ENCODE results near the gene ADAT1. TPM values are rescaled to one million over a fixed set of nuclear protein-coding genes. Genes with fewer than 3 reads are reported as not detected.

Gene ADAT1
- total RNA-seq, 1 experiment from 2014 or later: 60.2 TPM

GRCh38 chr16:75660321-75660720, 37.2 kb upstream of the ADAT1 start:
- Mint-ChIP-seq H3K4me3 (ENCODE audit: unreplicated experiment) (no peak overlapping the region), H3K27ac (ENCODE audit: low read depth, unreplicated experiment) (no peak overlapping the region), H3K4me1 (ENCODE audit: insufficient read depth, unreplicated experiment) (peaks cover 9% of the 10 kb centered on the region), H3K36me3 (ENCODE audit: insufficient read depth, unreplicated experiment) (peaks cover 45% of the 10 kb centered on the region), H3K9me3 (ENCODE audit: unreplicated experiment) (no peaks in the 10 kb centered on the region), H3K27me3 (ENCODE audit: insufficient read depth, unreplicated experiment) (no peaks in the 10 kb centered on the region)
- POLR2A ChIA-PET: interaction anchor here (3.4 kb wide), 1 partner anchor 12 kb away, joined by 16 read pairs; the partner anchor contains the start of genes KARS1 and TERF2IP
- no peak for DNase-seq (ENCODE audit: unreplicated experiment)
- no peak for TF ChIP-seq CTCF (IDR thresholded peaks at IDR 0.05; ENCODE audit: unreplicated experiment)
- BruUV-seq (replicated peaks): no TSS peak
- CTCF ChIA-PET: interaction anchor here (0.7 to 1.2 kb wide), 3 partner anchors 86 to 110 kb away, joined by 3 read pairs; no protein-coding TSS in a partner anchor
- intact Hi-C loops (cut with micrococcal nuclease): no loop called here

- no peak for TF ChIP-seq CTCF (IDR thresholded peaks at IDR 0.05; ENCODE audit: unreplicated experiment)
- Mint-ChIP-seq H3K27ac (ENCODE audit: low read depth, unreplicated experiment) (no peak overlapping the region), H3K4me3 (ENCODE audit: unreplicated experiment) (no peak overlapping the region), H3K27me3 (ENCODE audit: insufficient read depth, unreplicated experiment) (no peaks in the 10 kb centered on the region), H3K36me3 (ENCODE audit: insufficient read depth, unreplicated experiment) (peaks cover 61% of the 10 kb centered on the region), H3K4me1 (ENCODE audit: insufficient read depth, unreplicated experiment) (peaks cover 20% of the 10 kb centered on the region), H3K9me3 (ENCODE audit: unreplicated experiment) (no peaks in the 10 kb centered on the region)
- BruUV-seq (replicated peaks): no TSS peak
- no peak for DNase-seq (ENCODE audit: unreplicated experiment)
- intact Hi-C loops (cut with micrococcal nuclease): no loop called here
- ChIA-PET CTCF (no interaction called here), POLR2A (interaction anchor here (1.2 to 3.4 kb wide), 2 partner anchors 10 to 11 kb away, joined by 3 to 16 read pairs; partner anchors contain the start of genes KARS1 and TERF2IP)
Measured at GRCh38 chr16:75658175-75658574, 35.1 kb upstream of the ADAT1 start.

GRCh38 chr16:75653922-75654321, 30.8 kb upstream of the ADAT1 start:
- Mint-ChIP-seq H3K9me3 (ENCODE audit: unreplicated experiment) (no peaks in the 10 kb centered on the region), H3K4me1 (ENCODE audit: insufficient read depth, unreplicated experiment) (peaks cover 49% of the 10 kb centered on the region), H3K27me3 (ENCODE audit: insufficient read depth, unreplicated experiment) (no peaks in the 10 kb centered on the region), H3K27ac (ENCODE audit: low read depth, unreplicated experiment) (no peak overlapping the region), H3K36me3 (ENCODE audit: insufficient read depth, unreplicated experiment) (peaks cover 72% of the 10 kb centered on the region), H3K4me3 (ENCODE audit: unreplicated experiment) (no peak overlapping the region)
- intact Hi-C loops (cut with micrococcal nuclease): no loop called here
- no TSS peak for BruUV-seq (replicated peaks)
- CTCF ChIA-PET: no interaction called here
- TF ChIP-seq CTCF (IDR thresholded peaks at IDR 0.05; ENCODE audit: unreplicated experiment): no peak
- DNase-seq (ENCODE audit: unreplicated experiment): no peak
- POLR2A ChIA-PET: interaction anchor here (0.6 kb wide), 1 partner anchor 110 kb away, joined by 3 read pairs; no protein-coding TSS in a partner anchor

- Mint-ChIP-seq H3K27me3 (ENCODE audit: insufficient read depth, unreplicated experiment) (no peaks in the 10 kb centered on the region), H3K27ac (ENCODE audit: low read depth, unreplicated experiment) (peak overlapping the region; percentile 98), H3K36me3 (ENCODE audit: insufficient read depth, unreplicated experiment) (peaks cover 50% of the 10 kb centered on the region), H3K4me3 (ENCODE audit: unreplicated experiment) (peak overlapping the region; percentile 76), H3K9me3 (ENCODE audit: unreplicated experiment) (no peaks in the 10 kb centered on the region), H3K4me1 (ENCODE audit: insufficient read depth, unreplicated experiment) (peaks cover 38% of the 10 kb centered on the region)
- intact Hi-C loops (cut with micrococcal nuclease): loop anchor here (1.0 to 2.0 kb wide), 2 partner anchors 106 to 116 kb away; no protein-coding TSS in a partner anchor
- no TSS peak for BruUV-seq (replicated peaks)
- ChIA-PET CTCF (interaction anchor here (0.6 to 10.6 kb wide), 9 partner anchors 12 to 1524 kb away, joined by 3 to 67 read pairs (median 4); no protein-coding TSS in a partner anchor), POLR2A (interaction anchor here (0.5 to 5.7 kb wide), 38 partner anchors 9 to 1523 kb away, joined by 3 to 76 read pairs (median 4); partner anchors contain the start of genes ADAT1, CFDP1, CPHXL2 and GABARAPL2)
- TF ChIP-seq CTCF (IDR thresholded peaks at IDR 0.05; ENCODE audit: unreplicated experiment): no peak
- DNase-seq (ENCODE audit: unreplicated experiment): peak; percentile 76
Measured at GRCh38 chr16:75648265-75649076, 25.4 kb upstream of the ADAT1 start.
